Measurements from ENCODE around the gene SLC1A2. TPM values are rescaled to one million over a fixed set of nuclear protein-coding genes. Genes with fewer than 3 reads are reported as not detected.

SLC1A2 gene
- total RNA-seq, 1 donor from 2014 or later: 4.9 TPM

DNA sequence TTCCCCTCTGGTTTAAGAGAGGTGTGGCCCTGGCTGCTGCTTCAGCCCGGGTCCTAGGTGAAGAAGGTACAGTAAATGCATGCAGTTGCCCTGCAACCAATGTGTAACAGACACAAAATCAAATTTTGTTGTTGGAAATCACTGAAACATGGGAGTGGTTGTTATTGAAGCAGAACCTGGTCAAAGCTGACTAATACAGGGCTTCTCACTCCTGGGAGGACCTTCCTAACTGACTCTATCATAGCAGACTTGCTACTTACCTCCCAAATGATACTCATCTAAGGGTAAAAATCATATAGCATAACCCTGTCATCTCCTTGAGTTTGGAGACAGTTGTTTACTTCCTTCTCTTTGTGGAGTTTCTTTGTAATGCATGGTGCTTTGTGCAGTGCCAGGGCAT lies 52.6 kb downstream of the SLC1A2 start:
- H3K36me3 Mint-ChIP-seq: no peaks in the 10 kb centered on the region
- Histone ChIP-seq H3K27me3 (no peaks in the 10 kb centered on the region), H4K20me1 (ENCODE audit: low read depth) (no peaks in the 10 kb centered on the region), H3F3A (ENCODE audit: low read depth) (no peaks in the 10 kb centered on the region), H3K4me2 (no peak overlapping the region), H3K9me3 (ENCODE audit: low read depth) (no peaks in the 10 kb centered on the region), H3K79me2 (ENCODE audit: low read depth) (no peaks in the 10 kb centered on the region), H2AFZ (replicated peaks) (no peak overlapping the region), H3K4me1 (no peaks in the 10 kb centered on the region), H3K27ac (no peak overlapping the region), H3K36me3 (no peaks in the 10 kb centered on the region), H3K9ac (no peak overlapping the region), H3K4me3 (no peak overlapping the region)
- peaks cover 15% of the 10 kb centered on the region for H3K4me1 Mint-ChIP-seq
- no peak overlapping the region for H3K4me3 Mint-ChIP-seq
- peaks cover 9% of the 10 kb centered on the region for H3K27me3 Mint-ChIP-seq (ENCODE audit: insufficient read depth, low read depth)
- H3K27ac Mint-ChIP-seq: no peak overlapping the region
- TF ChIP-seq CTCF (IDR thresholded peaks at IDR 0.05) (no peak), EZH2phosphoT487 (IDR thresholded peaks at IDR 0.05) (no peak), EZH2 (IDR thresholded peaks at IDR 0.05) (no peak)
- H3K9me3 Mint-ChIP-seq: peaks cover 3% of the 10 kb centered on the region
- no peak for DNase-seq (ENCODE audit: low spot score)

GRCh38 chr11:35365961-35366360 lies 53.4 kb downstream of the SLC1A2 start:
- H3K36me3 Mint-ChIP-seq: no peaks in the 10 kb centered on the region
- Histone ChIP-seq H3K9ac (no peak overlapping the region), H4K20me1 (ENCODE audit: low read depth) (no peaks in the 10 kb centered on the region)

DNA sequence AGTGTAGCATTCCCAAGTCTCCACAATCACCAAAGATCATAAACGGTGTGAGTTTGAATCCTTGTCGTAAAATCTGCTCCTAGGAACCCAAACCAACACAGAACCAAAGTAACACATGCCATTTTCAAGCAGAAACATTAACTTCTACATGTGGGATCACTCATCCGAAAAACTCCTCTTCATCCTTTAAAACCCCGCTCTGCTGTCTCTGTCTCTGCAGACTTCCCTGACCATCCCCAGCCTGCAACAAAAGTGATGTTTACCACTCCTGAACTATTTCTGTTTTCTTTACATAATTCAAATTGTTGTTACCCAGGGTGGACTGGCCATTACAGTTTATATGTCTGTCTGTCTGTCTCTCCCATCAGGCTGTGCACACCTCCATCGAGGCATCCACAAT lies 54.0 kb downstream of the SLC1A2 start:
- no peak overlapping the region for H3K27ac Mint-ChIP-seq
- Histone ChIP-seq H3K4me3 (no peak overlapping the region), H3K79me2 (ENCODE audit: low read depth) (no peaks in the 10 kb centered on the region), H3K27ac (no peak overlapping the region), H3K27me3 (no peaks in the 10 kb centered on the region), H3K36me3 (no peaks in the 10 kb centered on the region), H3K9ac (no peak overlapping the region), H3F3A (ENCODE audit: low read depth) (no peaks in the 10 kb centered on the region), H3K4me2 (no peak overlapping the region), H3K9me3 (ENCODE audit: low read depth) (no peaks in the 10 kb centered on the region), H3K4me1 (no peaks in the 10 kb centered on the region), H2AFZ (replicated peaks) (no peak overlapping the region), H4K20me1 (ENCODE audit: low read depth) (no peaks in the 10 kb centered on the region)
- H3K36me3 Mint-ChIP-seq: no peaks in the 10 kb centered on the region
- H3K27me3 Mint-ChIP-seq (ENCODE audit: insufficient read depth, low read depth): peaks cover 6% of the 10 kb centered on the region
- H3K4me1 Mint-ChIP-seq: peaks cover 15% of the 10 kb centered on the region
- DNase-seq (ENCODE audit: low spot score): no peak
- no peak overlapping the region for H3K4me3 Mint-ChIP-seq
- H3K9me3 Mint-ChIP-seq: peaks cover 3% of the 10 kb centered on the region
- TF ChIP-seq EZH2 (IDR thresholded peaks at IDR 0.05) (no peak), CTCF (IDR thresholded peaks at IDR 0.05) (no peak), EZH2phosphoT487 (IDR thresholded peaks at IDR 0.05) (no peak)

More at GRCh38 chr11:35365961-35366360, 53.4 kb downstream of the SLC1A2 start:
- H3K9me3 Mint-ChIP-seq: peaks cover 3% of the 10 kb centered on the region
- no peak overlapping the region for H3K27ac Mint-ChIP-seq
- Histone ChIP-seq H3K79me2 (ENCODE audit: low read depth) (no peaks in the 10 kb centered on the region), H2AFZ (replicated peaks) (no peak overlapping the region), H3K27me3 (no peaks in the 10 kb centered on the region), H3K4me3 (no peak overlapping the region), H3F3A (ENCODE audit: low read depth) (no peaks in the 10 kb centered on the region), H3K4me2 (no peak overlapping the region), H3K36me3 (no peaks in the 10 kb centered on the region), H3K4me1 (no peaks in the 10 kb centered on the region), H3K27ac (no peak overlapping the region), H3K9me3 (ENCODE audit: low read depth) (no peaks in the 10 kb centered on the region)
- H3K4me3 Mint-ChIP-seq: no peak overlapping the region
- peaks cover 15% of the 10 kb centered on the region for H3K4me1 Mint-ChIP-seq
- no peak for DNase-seq (ENCODE audit: low spot score)
- TF ChIP-seq EZH2phosphoT487 (IDR thresholded peaks at IDR 0.05): no peak
- TF ChIP-seq CTCF (IDR thresholded peaks at IDR 0.05): no peak
- no peak for TF ChIP-seq EZH2 (IDR thresholded peaks at IDR 0.05)
- H3K27me3 Mint-ChIP-seq (ENCODE audit: insufficient read depth, low read depth): peaks cover 9% of the 10 kb centered on the region

Data from neural progenitor cell (in vitro differentiated cells).